Parathyroid adenoma (tissue), 2 donors: ENCODE measurements around the gene TRIM26.
"Not testable (repeated sequence)": the region's sequence is repeated elsewhere in the genome, so short reads cannot be mapped to it uniquely, and the experiment has no call there.

Experiments used
- H2AFZ ChIP-seq: fragments of 300-600 bp; sonication (generic); one replicate; pipeline ENCODE4 v1.7.0; 2017; ENCODE audit warnings: antibody characterized with exemption, mild to moderate bottlenecking
- H3K27ac ChIP-seq: fragments of 300-600 bp; sonication (generic); one replicate; pipeline ENCODE4 v1.7.0; 2017
- H3K27me3 ChIP-seq: fragments of 300-600 bp; sonication (generic); one replicate; pipeline ENCODE4 v1.7.0; 2017; ENCODE audit warnings: low read length; ENCODE audit not compliant: control insufficient read depth, insufficient read depth
- H3K36me3 ChIP-seq: fragments of 300-600 bp; sonication (generic); one replicate; pipeline ENCODE4 v1.7.0; 2017; ENCODE audit warnings: low read length; ENCODE audit not compliant: control insufficient read depth, insufficient read depth
- H3K4me1 ChIP-seq: fragments of 300-600 bp; sonication (generic); one replicate; pipeline ENCODE4 v1.7.0; 2017; ENCODE audit warnings: control low read depth
- H3K4me2 ChIP-seq: fragments of 300-600 bp; sonication (generic); one replicate; pipeline ENCODE4 v1.7.0; 2017; ENCODE audit warnings: low read length
- H3K4me3 ChIP-seq: fragments of 300-600 bp; sonication (generic); one replicate; pipeline ENCODE4 v1.7.0; 2017; ENCODE audit warnings: low read depth, low read length
- H3K79me2 ChIP-seq: fragments of 300-600 bp; sonication (generic); one replicate; pipeline ENCODE4 v1.7.0; 2017; ENCODE audit warnings: control low read depth
- H3K9ac ChIP-seq: fragments of 300-600 bp; sonication (generic); one replicate; pipeline ENCODE4 v1.7.0; 2017; ENCODE audit warnings: mild to moderate bottlenecking
- H3K9me3 ChIP-seq: fragments of 300-600 bp; sonication (generic); one replicate; pipeline ENCODE4 v1.7.0; 2017; ENCODE audit warnings: low read length; ENCODE audit not compliant: control insufficient read depth
- CTCF ChIP-seq: fragments of 300-600 bp; sonication (generic); IDR thresholded peaks from one replicate; pipeline ENCODE4 v1.7.0; 2017; ENCODE audit warnings: antibody characterized with exemption, mild to moderate bottlenecking
- donor health status: primary hyperparathyroidism.

Gene TRIM26

GRCh38 chr6:30227242-30227722 lies 14.1 kb upstream of the TRIM26 start:
- Histone ChIP-seq H3K9ac (no peak overlapping the region), H3K36me3 (no peaks in the 10 kb centered on the region), H3K27me3 (no peaks in the 10 kb centered on the region), H3K4me1 (no peaks in the 10 kb centered on the region), H3K4me2 (no peak overlapping the region), H3K27ac (no peak overlapping the region), H2AFZ (no peak overlapping the region), H3K9me3 (no peaks in the 10 kb centered on the region), H3K79me2 (no peaks in the 10 kb centered on the region), H3K4me3 (no peak overlapping the region)
- no peak for TF ChIP-seq CTCF

GRCh38 chr6:30223339-30223738 lies 10.1 kb upstream of the TRIM26 start:
- no peak for TF ChIP-seq CTCF
- H3K79me2 ChIP-seq, result no peaks in the 10 kb centered on the region
- H3K4me1 ChIP-seq, result no peaks in the 10 kb centered on the region
- no peak overlapping the region for H3K4me3 ChIP-seq
- H3K9ac ChIP-seq, result no peak overlapping the region
- H3K4me2 ChIP-seq, result no peak overlapping the region
- no peaks in the 10 kb centered on the region for H3K27me3 ChIP-seq
- no peak overlapping the region for H3K27ac ChIP-seq
- no peaks in the 10 kb centered on the region for H3K9me3 ChIP-seq
- H3K36me3 ChIP-seq, result no peaks in the 10 kb centered on the region
- no peak overlapping the region for H2AFZ ChIP-seq

- H3K4me1 ChIP-seq, H3K9ac ChIP-seq, H3K36me3 ChIP-seq, H2AFZ ChIP-seq, H3K27ac ChIP-seq, H3K79me2 ChIP-seq, H3K4me3 ChIP-seq, H3K27me3 ChIP-seq, H3K4me2 ChIP-seq, H3K9me3 ChIP-seq: not testable (repeated sequence)
These were observed 8.8 kb upstream of the TRIM26 start for GRCh38 chr6:30221956-30222355.

GRCh38 chr6:30221395-30221794 lies 8.2 kb upstream of the TRIM26 start:
- not testable (repeated sequence) for H3K27ac ChIP-seq, H3K4me2 ChIP-seq, H3K27me3 ChIP-seq, H3K9me3 ChIP-seq, H3K36me3 ChIP-seq, H3K4me1 ChIP-seq, H3K9ac ChIP-seq, H3K4me3 ChIP-seq, H3K79me2 ChIP-seq, H2AFZ ChIP-seq

- no peaks in the 10 kb centered on the region for H3K4me1 ChIP-seq
- no peaks in the 10 kb centered on the region for H3K79me2 ChIP-seq
- no peaks in the 10 kb centered on the region for H3K36me3 ChIP-seq
- TF ChIP-seq CTCF, result peak; percentile 73
- H3K27ac ChIP-seq, result no peak overlapping the region
- peak overlapping the region; percentile 56 for H2AFZ ChIP-seq
- H3K4me3 ChIP-seq, result no peak overlapping the region
- no peak overlapping the region for H3K9ac ChIP-seq
- H3K9me3 ChIP-seq, result no peaks in the 10 kb centered on the region
- H3K27me3 ChIP-seq, result no peaks in the 10 kb centered on the region
- H3K4me2 ChIP-seq, result no peak overlapping the region
These were observed 6.0 kb upstream of the TRIM26 start for GRCh38 chr6:30219244-30219643.

- no peaks in the 10 kb centered on the region for H3K36me3 ChIP-seq
- no peaks in the 10 kb centered on the region for H3K9me3 ChIP-seq
- H3K27ac ChIP-seq, result no peak overlapping the region
- TF ChIP-seq CTCF, result no peak
- no peak overlapping the region for H3K4me2 ChIP-seq
- H3K79me2 ChIP-seq, result peaks cover 12% of the 10 kb centered on the region
- H3K9ac ChIP-seq, result no peak overlapping the region
- H3K4me3 ChIP-seq, result no peak overlapping the region
- H3K27me3 ChIP-seq, result no peaks in the 10 kb centered on the region
- H2AFZ ChIP-seq, result no peak overlapping the region
- peaks cover 6% of the 10 kb centered on the region for H3K4me1 ChIP-seq
These were observed 2.9 kb upstream of the TRIM26 start for GRCh38 chr6:30216096-30216495.
